Testis (tissue), 2 donors: ENCODE results near the gene DYNC1LI2.

Source experiments
- POLR2A ChIP-seq: fragments of 450-650 bp; IDR thresholded peaks from one replicate; pipeline ENCODE4 v1.6.1; 2017; ENCODE audit warnings: antibody characterized with exemption, mild to moderate bottlenecking, moderate library complexity
- TF ChIP-seq, protein P1 (sequence below), 3 experiments: fragments of 450-650 bp in 2 of 3; fragments of 200-600 bp in 1 of 3; sonication (generic) in 1 of 3; IDR thresholded peaks; one replicate each; pipeline ENCODE4 v1.5.1; 2016 to 2019; ENCODE audit warnings: antibody characterized with exemption in 3 of 3, mild to moderate bottlenecking in 2 of 3, moderate library complexity in 1 of 3

DNA sequence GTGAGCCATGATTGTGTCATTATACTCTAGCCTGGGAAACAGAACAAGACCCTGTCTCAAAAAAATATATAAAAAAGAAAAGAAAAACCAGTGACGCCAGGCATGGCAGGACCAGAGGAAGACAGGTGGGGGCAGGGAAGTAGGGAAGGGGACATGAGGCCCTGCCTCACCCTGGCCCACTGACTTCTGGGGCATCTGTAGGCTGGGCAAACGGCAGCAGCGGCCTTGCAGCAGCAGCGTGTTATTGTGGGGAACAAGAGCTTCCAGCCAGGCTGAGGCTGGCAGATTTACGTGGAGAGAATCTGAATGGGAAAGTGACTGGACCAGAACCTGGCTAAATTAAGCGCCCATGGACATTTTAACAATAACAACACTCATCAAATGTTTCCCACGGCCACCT lies 74.2 kb downstream of the DYNC1LI2 start:
- TF ChIP-seq, protein P1, sequence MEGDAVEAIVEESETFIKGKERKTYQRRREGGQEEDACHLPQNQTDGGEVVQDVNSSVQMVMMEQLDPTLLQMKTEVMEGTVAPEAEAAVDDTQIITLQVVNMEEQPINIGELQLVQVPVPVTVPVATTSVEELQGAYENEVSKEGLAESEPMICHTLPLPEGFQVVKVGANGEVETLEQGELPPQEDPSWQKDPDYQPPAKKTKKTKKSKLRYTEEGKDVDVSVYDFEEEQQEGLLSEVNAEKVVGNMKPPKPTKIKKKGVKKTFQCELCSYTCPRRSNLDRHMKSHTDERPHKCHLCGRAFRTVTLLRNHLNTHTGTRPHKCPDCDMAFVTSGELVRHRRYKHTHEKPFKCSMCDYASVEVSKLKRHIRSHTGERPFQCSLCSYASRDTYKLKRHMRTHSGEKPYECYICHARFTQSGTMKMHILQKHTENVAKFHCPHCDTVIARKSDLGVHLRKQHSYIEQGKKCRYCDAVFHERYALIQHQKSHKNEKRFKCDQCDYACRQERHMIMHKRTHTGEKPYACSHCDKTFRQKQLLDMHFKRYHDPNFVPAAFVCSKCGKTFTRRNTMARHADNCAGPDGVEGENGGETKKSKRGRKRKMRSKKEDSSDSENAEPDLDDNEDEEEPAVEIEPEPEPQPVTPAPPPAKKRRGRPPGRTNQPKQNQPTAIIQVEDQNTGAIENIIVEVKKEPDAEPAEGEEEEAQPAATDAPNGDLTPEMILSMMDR (IDR thresholded peaks at IDR 0.05), result no peak
- no peak for TF ChIP-seq POLR2A
